Stimulated activated CD8-positive, alpha-beta memory T cell treated with anti-CD3 and anti-CD28 coated beads, Interleukin-4, amount 100 ng/mL, for 4 hours (primary cell): ENCODE measurements around the gene NAV2.

Experiments
- DNase-seq, 2 donors: peaks; one replicate each; pipeline ENCODE4 v3.0.0-alpha.2; 2020; ENCODE audit warnings: low read depth in 2 of 2, low spot score in 1 of 2

Gene NAV2

DNA sequence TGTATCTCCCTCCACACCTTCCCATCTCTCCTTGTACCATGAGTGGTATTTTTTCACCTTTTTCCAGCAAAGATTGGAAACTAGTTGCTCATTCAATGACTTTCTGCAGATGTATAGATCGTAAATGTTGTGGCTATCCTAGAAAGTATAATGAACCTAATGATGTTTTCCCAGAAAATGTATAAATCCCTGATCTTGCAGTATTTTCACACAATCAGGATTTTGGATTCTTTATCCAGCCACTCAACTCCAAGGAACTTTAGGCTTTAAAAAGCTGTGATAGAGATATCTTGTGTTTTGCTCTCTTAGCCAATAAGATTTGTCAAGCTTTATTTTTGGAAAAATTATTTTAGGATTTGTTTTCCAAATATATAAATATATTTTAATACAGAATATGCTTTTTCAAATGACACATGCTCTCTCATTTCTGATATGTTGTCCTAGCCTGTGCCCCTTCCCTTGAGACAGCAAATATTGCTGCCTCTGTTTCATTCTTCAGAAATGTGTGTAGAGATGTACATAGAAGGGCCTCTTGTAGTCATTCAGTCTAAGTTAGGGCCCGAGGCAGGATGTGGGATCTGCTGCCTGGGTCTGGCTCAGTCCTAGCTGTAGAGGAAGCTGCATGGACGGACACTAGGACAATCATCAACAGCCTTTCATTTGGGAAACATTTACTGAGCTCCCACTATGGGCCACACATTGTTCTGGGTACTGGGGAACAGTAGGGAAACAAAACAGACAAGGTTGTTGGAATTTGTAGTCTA lies 62.4 kb downstream of the NAV2 start:
- DNase-seq: no peak

GRCh38 chr11:19775622-19776021 lies 63.0 kb downstream of the NAV2 start:
- no peak for DNase-seq

DNA sequence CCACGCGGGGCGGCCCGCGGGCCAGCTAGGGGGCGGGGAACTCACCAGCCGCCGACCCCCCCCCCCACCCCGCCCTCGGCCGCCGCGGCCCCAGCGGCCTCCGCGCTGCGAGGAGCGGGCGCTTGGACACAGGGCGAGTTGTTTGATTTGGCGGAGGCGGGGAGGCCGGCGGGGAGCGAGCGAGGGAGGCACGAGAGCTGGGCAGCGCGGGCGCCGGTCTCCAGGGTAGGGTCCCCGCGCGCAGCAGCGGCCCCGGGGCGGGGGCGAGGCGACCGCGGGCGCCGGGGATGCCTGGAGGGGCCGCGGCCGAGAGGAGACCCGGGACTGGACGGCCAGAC lies 64.4 kb downstream of the NAV2 start:
- DNase-seq: no peak

DNA sequence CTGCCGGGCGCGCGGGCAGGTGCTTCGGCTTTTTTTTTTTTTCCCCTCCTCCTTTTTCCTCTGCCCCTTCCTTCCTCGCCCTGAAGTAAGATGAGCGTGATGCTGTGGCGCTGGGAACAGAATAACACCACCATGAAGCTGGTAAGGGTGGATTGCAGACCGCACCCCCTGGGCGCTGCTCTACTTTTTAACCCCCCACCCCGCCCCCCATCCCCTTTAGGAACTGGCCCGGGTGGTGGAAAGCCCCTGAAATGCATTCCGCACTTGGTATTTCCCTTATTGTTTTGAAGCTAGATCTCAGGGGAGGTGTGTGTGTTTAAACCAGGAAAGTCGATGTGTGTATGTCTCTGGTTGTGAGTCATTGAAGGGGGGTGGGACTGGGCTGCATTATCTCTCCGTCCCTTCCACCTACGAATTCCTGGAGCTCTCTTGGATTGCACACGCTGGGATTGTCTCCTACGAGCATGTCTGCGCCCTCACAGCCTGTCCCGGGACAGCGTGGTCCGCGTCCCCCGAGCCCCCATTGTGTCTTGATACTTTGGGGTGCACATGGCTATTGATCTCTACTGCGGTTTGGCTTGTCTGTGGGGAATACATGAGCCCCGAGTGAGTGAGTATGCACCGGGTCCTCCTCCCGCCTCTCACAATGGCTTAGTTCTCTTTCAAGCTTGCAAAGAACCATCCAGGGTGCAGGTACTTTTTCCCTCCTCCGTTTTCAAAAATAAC lies 64.9 kb downstream of the NAV2 start:
- no peak for DNase-seq

DNA sequence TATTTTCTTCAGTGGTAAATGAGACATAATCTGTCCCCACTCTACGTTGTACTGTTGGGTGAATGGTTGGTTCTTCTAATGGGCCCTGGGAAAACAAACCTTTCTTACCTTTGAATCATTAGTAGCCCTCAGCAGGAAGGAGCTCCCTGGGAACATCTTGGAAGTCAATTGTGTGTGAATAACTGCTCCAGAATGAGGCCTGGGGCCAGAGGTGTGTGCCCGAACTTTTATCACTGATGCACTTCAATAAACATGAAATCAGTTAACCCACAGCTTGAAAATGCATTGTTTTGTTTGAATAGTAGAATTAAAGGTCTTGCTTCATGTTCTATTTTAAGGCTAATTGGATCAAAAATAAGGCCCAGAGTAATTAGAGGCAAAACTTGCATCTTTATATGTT lies 67.1 kb downstream of the NAV2 start:
- DNase-seq: no peak

- no peak for DNase-seq
Measured at GRCh38 chr11:19781351-19781750, 68.7 kb downstream of the NAV2 start.

GRCh38 chr11:19785265-19785664 lies 72.6 kb downstream of the NAV2 start:
- no peak for DNase-seq

DNA sequence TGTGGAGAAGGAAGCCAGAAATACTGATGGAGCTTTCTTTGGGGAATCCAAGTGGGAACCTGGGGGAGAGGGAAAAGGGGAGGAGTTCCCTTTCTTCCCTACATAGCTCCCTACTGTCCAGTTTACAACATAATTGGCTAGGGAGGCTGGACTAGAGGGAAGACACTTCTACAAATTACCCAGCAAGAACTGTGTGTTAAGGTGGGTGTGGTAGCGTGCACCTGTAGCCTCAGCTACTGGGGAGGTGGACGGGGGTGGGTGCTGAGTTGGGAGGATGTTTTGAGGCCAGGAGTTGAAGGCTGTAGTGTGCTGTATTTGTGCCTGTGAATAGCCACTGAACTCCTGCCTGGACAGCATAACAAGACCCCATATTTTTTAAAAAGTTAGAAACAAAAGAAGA lies 74.0 kb downstream of the NAV2 start:
- DNase-seq: no peak

GRCh38 chr11:19788435-19788834 lies 75.8 kb downstream of the NAV2 start:
- DNase-seq: no peak

- DNase-seq: no peak
Measured at GRCh38 chr11:19789245-19789644, 76.6 kb downstream of the NAV2 start.

DNA sequence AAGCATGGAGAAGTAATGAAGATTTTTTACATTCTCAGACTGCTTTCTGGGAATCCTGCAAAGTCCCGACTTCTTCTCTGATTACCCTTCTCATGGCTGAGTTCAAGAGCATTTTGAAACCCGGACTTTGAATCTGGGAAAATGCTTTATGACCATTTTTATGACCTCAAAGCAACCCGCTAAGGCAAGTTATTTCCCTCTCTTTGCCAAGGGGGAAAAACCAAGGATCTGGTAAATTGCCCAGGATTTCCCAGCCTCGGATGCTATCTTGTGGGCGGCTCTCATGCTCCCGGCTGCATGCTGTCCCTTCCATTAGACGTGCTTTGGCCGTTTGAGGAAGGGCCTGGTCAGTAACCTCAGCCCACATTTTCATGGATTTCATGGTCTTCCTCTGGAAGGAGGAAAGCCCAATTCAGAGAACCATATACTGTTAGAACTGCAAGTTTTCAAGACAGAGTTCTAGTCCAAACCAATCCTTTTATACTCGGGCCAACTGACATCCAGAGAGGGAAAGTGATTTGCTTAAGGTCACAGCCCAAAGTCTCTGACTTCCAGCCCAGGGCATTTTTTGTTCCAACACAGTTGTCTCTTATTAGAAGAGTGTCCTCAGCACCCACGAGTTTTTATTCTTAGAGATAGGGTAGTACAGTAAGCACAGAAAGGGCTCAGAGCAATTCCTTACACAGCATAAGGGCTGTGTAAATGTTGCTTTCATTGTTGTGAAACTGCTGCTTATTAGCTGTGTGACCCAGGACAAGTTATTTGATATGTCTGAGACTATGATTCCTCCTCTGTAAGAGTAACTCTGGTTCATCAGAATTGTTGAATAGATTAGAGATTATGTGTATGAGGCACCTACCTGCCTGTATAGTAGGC lies 77.4 kb downstream of the NAV2 start:
- DNase-seq: no peak

- DNase-seq: no peak
Measured at GRCh38 chr11:19790831-19791552, 78.4 kb downstream of the NAV2 start.

DNA sequence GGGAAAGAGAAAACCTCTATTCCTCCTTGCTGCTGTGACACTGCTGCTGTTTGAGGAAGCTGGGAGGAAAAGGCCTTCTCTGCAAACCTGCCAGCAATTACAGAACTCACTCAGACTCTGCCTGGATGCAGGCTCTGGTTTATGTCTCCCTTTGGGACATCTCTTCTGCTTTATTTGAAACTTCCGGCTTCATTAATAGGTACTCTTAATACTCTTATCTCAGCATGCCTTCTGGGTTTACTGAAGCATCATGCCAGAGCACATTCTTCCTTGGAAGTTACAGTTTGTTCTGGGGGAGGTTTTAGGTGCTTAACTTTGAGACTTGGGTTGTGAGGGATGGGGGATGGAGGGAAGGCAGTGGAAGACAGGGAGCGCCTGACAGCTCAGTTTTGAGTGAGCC lies 79.9 kb downstream of the NAV2 start:
- DNase-seq: no peak

GRCh38 chr11:19793326-19793725 lies 80.7 kb downstream of the NAV2 start:
- DNase-seq: no peak

GRCh38 chr11:19794161-19794560 lies 81.5 kb downstream of the NAV2 start:
- no peak for DNase-seq

GRCh38 chr11:19795082-19795481 lies 82.4 kb downstream of the NAV2 start:
- DNase-seq: no peak

GRCh38 chr11:19800162-19800561 lies 87.5 kb downstream of the NAV2 start:
- DNase-seq: no peak

DNA sequence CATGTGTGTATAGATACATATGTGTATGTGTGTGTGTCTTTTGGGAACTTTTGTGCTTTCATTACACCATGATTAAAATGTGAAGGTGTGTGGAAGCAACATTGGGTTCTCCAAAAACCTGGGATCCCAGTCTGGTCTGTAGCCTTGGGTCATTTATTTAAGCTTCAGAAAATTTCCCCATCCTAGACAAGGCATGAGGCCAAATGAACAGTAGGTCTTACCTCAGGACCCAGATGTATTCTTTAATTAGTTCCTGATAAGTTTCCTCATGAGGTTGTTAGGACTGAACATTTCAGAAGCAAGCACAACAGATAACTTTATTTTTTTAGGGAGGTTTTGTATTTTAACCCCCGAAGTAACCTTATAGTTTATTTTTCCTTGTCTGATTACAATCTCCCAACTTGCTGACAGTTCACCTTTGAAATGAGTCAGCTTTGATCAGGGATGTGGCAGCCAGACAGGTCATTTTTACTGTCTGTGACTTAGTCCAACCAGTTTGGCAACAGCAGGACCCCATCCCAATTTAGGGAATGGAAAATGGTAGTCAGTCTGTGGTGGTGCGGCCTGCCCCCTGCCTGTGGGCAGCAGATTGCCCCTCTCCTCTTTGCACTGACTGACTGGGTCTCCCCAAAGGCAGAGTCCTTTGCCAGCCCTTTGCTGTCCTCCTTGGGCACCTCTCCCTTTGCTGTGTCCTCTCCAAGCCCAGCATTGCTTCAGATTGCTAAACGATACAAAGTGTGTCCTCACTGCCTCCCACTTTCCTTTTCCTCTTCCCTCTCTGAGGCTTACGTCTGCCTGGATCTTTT lies 88.3 kb downstream of the NAV2 start:
- no peak for DNase-seq

- DNase-seq: no peak
Measured at GRCh38 chr11:19802773-19803293, 90.2 kb downstream of the NAV2 start.

DNA sequence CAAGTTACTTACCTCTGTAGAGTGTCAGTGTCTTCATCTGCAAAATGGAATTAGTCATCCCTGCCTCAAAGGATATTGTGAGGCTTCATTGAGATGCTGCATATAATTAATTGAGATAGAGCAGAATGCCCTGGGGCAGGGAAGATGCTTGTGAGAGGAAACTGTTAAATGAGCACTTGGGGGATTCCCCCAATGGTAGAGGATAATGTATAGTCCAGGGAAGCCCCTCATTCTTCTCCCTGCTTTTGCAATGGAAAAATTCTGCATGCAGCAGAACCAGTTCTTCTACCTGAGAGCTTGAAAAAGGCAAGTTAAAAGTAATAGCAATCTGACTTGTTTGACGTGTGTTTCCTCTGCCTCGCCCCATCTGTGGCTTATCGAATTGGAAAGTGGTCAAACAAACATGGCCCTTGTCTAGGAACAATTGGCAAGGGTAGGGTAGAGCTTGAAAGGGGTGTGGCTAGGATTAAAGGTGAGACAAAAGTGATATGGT lies 90.9 kb downstream of the NAV2 start:
- no peak for DNase-seq
